H9 (cell line): ENCODE measurements around the gene VAV2. TPM values are rescaled to one million over a fixed set of nuclear protein-coding genes. Genes with fewer than 3 reads are reported as not detected.

Experiments
- DNase-seq: peaks from one replicate; pipeline ENCODE4 v3.0.0-alpha.2; 2017
- H2AFZ ChIP-seq: one replicate; pipeline ENCODE4 v1.6.1; 2013; ENCODE audit warnings: mild to moderate bottlenecking, low read length, control low read depth, moderate library complexity
- H2AK5ac ChIP-seq: 2 replicates; pipeline ENCODE4 v1.6.1; 2013; ENCODE audit warnings: low read length, control low read depth, mixed read lengths; ENCODE audit not compliant: insufficient read length
- H2BK120ac ChIP-seq: one replicate; pipeline ENCODE4 v1.6.1; 2013; ENCODE audit warnings: low read depth, mild to moderate bottlenecking, low read length, control low read depth, inconsistent platforms; ENCODE audit not compliant: poor library complexity, severe bottlenecking
- H2BK12ac ChIP-seq: 2 replicates; pipeline ENCODE4 v1.6.1; 2013; ENCODE audit warnings: low read length, control low read depth, mixed read lengths, low read depth; ENCODE audit not compliant: insufficient read length
- H2BK15ac ChIP-seq: 2 replicates; pipeline ENCODE4 v1.6.1; 2013; ENCODE audit warnings: low read depth, low read length, control low read depth
- H2BK20ac ChIP-seq: one replicate; pipeline ENCODE4 v1.6.1; 2013; ENCODE audit warnings: low read depth, mild to moderate bottlenecking, low read length, control low read depth, inconsistent platforms; ENCODE audit not compliant: poor library complexity, severe bottlenecking
- H2BK5ac ChIP-seq: 2 replicates; pipeline ENCODE4 v1.6.1; 2013; ENCODE audit warnings: low read length, control low read depth, mixed read lengths; ENCODE audit not compliant: insufficient read length
- H3K14ac ChIP-seq: 2 replicates; pipeline ENCODE4 v1.6.1; 2013; ENCODE audit warnings: low read length, control low read depth; ENCODE audit not compliant: insufficient read depth
- H3K18ac ChIP-seq: 2 replicates; pipeline ENCODE4 v1.6.1; 2013; ENCODE audit warnings: low read depth, mild to moderate bottlenecking, mixed read lengths, low read length, control low read depth; ENCODE audit not compliant: insufficient read length
- H3K23ac ChIP-seq: 2 replicates; pipeline ENCODE4 v1.6.1; 2013; ENCODE audit warnings: low read length, control low read depth, mixed read lengths, low read depth; ENCODE audit not compliant: insufficient read length
- H3K23me2 ChIP-seq: 2 replicates; pipeline ENCODE4 v1.6.1; 2013; ENCODE audit warnings: low read depth, mild to moderate bottlenecking, mixed read lengths, low read length, control low read depth; ENCODE audit not compliant: insufficient read length, poor library complexity, severe bottlenecking
- H3K27ac ChIP-seq: 2 replicates; pipeline ENCODE4 v1.5.1; 2013; ENCODE audit warnings: low read length, control low read depth, mixed read lengths, low read depth; ENCODE audit not compliant: insufficient read length
- H3K27me3 ChIP-seq: 2 replicates; pipeline ENCODE4 v1.6.1; 2013; ENCODE audit warnings: low read length, control low read depth, inconsistent platforms; ENCODE audit not compliant: insufficient read depth
- H3K4ac ChIP-seq: 2 replicates; pipeline ENCODE4 v1.6.1; 2013; ENCODE audit warnings: low read depth, mild to moderate bottlenecking, control low read depth, inconsistent platforms, low read length, moderate library complexity
- H3K4me1 ChIP-seq: 2 replicates; pipeline ENCODE4 v1.6.1; 2013; ENCODE audit warnings: low read length, control low read depth, inconsistent platforms; ENCODE audit not compliant: insufficient read depth
- H3K4me2 ChIP-seq: 2 replicates; pipeline ENCODE4 v1.6.1; 2013; ENCODE audit warnings: low read length, control low read depth, mixed read lengths; ENCODE audit not compliant: insufficient read length, insufficient read depth
- H3K56ac ChIP-seq: 2 replicates; pipeline ENCODE4 v1.6.1; 2013; ENCODE audit warnings: low read depth, mild to moderate bottlenecking, mixed read lengths, low read length, control low read depth; ENCODE audit not compliant: insufficient read length
- H3K79me1 ChIP-seq: 2 replicates; pipeline ENCODE4 v1.6.1; 2013; ENCODE audit warnings: low read depth, mild to moderate bottlenecking, moderate library complexity, low read length, control low read depth, inconsistent platforms; ENCODE audit not compliant: insufficient read depth, poor library complexity, severe bottlenecking
- H3K79me2 ChIP-seq: 2 replicates; pipeline ENCODE4 v1.6.1; 2013; ENCODE audit warnings: low read length, control low read depth, inconsistent platforms; ENCODE audit not compliant: insufficient read depth
- H3K9ac ChIP-seq: 2 replicates; pipeline ENCODE4 v1.6.1; 2013; ENCODE audit warnings: low read length, control low read depth, mixed read lengths; ENCODE audit not compliant: insufficient read length; ENCODE audit errors: extremely low read depth
- H3K9me3 ChIP-seq: one replicate; pipeline ENCODE4 v1.6.1; 2013; ENCODE audit warnings: low read depth, low read length, inconsistent platforms; ENCODE audit not compliant: control insufficient read depth
- H3T11ph ChIP-seq: one replicate; pipeline ENCODE4 v1.6.1; 2013; ENCODE audit warnings: mild to moderate bottlenecking, low read length, control low read depth, inconsistent platforms
- H4K20me1 ChIP-seq: one replicate; pipeline ENCODE4 v1.6.1; 2013; ENCODE audit not compliant: control insufficient read depth, insufficient read length, insufficient read depth
- H4K5ac ChIP-seq: 2 replicates; pipeline ENCODE4 v1.6.1; 2013; ENCODE audit warnings: low read depth, mild to moderate bottlenecking, mixed read lengths, low read length, control low read depth; ENCODE audit not compliant: insufficient read length
- H4K8ac ChIP-seq: replicated peaks from 2 replicates; pipeline ENCODE4 v1.6.1; 2013; ENCODE audit warnings: low read length, control low read depth, mixed read lengths, low read depth; ENCODE audit not compliant: insufficient read length
- H4K91ac ChIP-seq: 2 replicates; pipeline ENCODE4 v1.6.1; 2013; ENCODE audit warnings: low read depth, mild to moderate bottlenecking, moderate library complexity, mixed read lengths, low read length, control low read depth; ENCODE audit not compliant: insufficient read length
- H3K27ac Mint-ChIP-seq, 3 experiments: 2 replicates in 2 of 3; 3 replicates in 1 of 3; pipeline ENCODE4 v1.8.0; 2020 to 2021; ENCODE audit warnings: mixed read lengths in 3 of 3, mild to moderate bottlenecking in 1 of 3, moderate library complexity in 1 of 3
- H3K27me3 Mint-ChIP-seq: 2 replicates; pipeline ENCODE4 v1.8.0; 2021; ENCODE audit warnings: low read depth, mild to moderate bottlenecking, moderate library complexity, mixed read lengths
- H3K36me3 Mint-ChIP-seq, 3 experiments: 2 replicates in 2 of 3; 3 replicates in 1 of 3; pipeline ENCODE4 v1.8.0; 2020 to 2021; ENCODE audit warnings: low read depth in 3 of 3, mixed read lengths in 3 of 3; ENCODE audit not compliant: insufficient read depth in 1 of 3
- H3K4me1 Mint-ChIP-seq, 2 experiments: 2 replicates each; pipeline ENCODE4 v1.8.0; 2020; ENCODE audit warnings: mixed read lengths in 2 of 2
- H3K4me3 Mint-ChIP-seq, 2 experiments: 2 replicates in 1 of 2; 3 replicates in 1 of 2; pipeline ENCODE4 v1.8.0; 2020 to 2021; ENCODE audit warnings: mild to moderate bottlenecking in 2 of 2, mixed read lengths in 2 of 2, moderate library complexity in 1 of 2
- H3K9me3 Mint-ChIP-seq, 2 experiments: 2 replicates in 1 of 2; 3 replicates in 1 of 2; pipeline ENCODE4 v1.8.0; 2020; ENCODE audit warnings: mild to moderate bottlenecking in 2 of 2, mixed read lengths in 2 of 2, moderate library complexity in 1 of 2
- WGBS: extraction: QIAGEN DNeasy Blood & Tissue Kit; methylation state at CpG from one replicate; pipeline ENCODE4 v1.1.7; 2013; ENCODE audit warnings: missing lambda C conversion rate, low lambda C conversion rate, mixed read lengths; ENCODE audit not compliant: insufficient read length; ENCODE audit errors: extremely low coverage; 5-methylcytosine and 5-hydroxymethylcytosine counted together
- total RNA-seq: library from RNA; stranded (reverse); gene quantifications from 2 replicates; pipeline ENCODE4 v1.2.1, GENCODE V29; 2021
- TF ChIP-seq, protein P1 (sequence below): fragments of 200-600 bp; sonication (generic); conservative IDR thresholded peaks from 3 replicates; pipeline ENCODE4 v1.8.0; 2021; ENCODE audit warnings: antibody characterized with exemption, mild to moderate bottlenecking

The VAV2 gene
- total RNA-seq, 1 experiment from 2014 or later: 58.7 TPM

DNA sequence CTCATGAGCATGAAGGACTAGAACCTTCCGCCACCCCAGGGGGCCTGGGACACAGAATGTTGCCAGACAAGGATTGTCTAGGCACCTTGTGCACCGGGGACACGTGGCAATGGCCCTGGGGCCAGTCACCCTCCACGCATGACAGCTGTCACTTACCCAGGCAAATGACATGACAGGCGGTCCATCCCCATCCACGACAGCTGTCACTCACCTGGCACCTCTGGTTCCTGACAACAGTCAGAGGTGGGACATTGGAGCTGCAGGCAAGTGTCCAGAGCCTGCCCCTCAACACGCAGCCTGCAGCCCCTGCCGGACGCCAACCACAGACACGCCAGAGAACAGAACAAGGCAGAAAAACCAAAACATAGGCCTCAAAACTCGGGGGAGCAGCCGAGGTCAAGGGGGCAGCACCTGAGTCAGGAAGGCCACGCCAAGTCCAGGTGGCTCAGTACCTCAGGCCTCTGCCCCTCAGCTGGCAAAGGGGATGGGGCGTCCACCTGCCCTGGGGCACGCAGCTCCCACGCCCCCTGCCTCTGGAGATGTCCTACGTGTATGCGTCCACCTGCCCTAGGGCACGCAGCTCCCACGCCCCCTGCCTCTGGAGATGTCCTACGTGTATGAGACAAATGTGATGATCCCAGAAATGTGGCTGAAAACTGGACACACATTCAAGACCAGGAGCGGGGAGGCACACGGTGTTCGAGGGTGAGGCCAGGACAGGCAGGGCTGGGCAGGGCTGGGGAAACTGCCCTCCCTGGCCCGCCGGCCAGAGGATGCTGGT lies 14.5 kb downstream of the VAV2 start:
- Histone ChIP-seq H4K91ac (no peak overlapping the region), H3K27ac (no peak overlapping the region), H3K14ac (no peak overlapping the region; the same call in 1 of the 2 replicates), H2BK20ac (no peak overlapping the region), H4K20me1 (no peaks in the 10 kb centered on the region), H3K4me1 (no peaks in the 10 kb centered on the region), H3K9ac (no peak overlapping the region), H3T11ph (no peak overlapping the region), H3K23me2 (no peaks in the 10 kb centered on the region), H2BK120ac (no peak overlapping the region), H2BK12ac (no peak overlapping the region), H3K79me2 (peaks cover 35% of the 10 kb centered on the region; the same call in 1 of the 2 replicates), H3K4me2 (no peak overlapping the region), H3K9me3 (no peaks in the 10 kb centered on the region), H3K27me3 (no peaks in the 10 kb centered on the region), H3K4ac (no peak overlapping the region), H3K23ac (no peak overlapping the region), H2AFZ (no peak overlapping the region), H4K5ac (no peak overlapping the region), H3K18ac (no peak overlapping the region), H2AK5ac (no peak overlapping the region), H2BK5ac (no peak overlapping the region), H4K8ac (no peak overlapping the region), H2BK15ac (no peak overlapping the region), H3K56ac (no peak overlapping the region), H3K79me1 (no peaks in the 10 kb centered on the region)
- Mint-ChIP-seq H3K9me3 (no peaks in the 10 kb centered on the region; a peak in 1 of 5 replicates), H3K4me1 (peaks cover 43 to 48% of the 10 kb centered on the region in 2 experiments), H3K36me3 (no peaks in the 10 kb centered on the region; a peak in 3 of 7 replicates), H3K27me3 (no peaks in the 10 kb centered on the region), H3K4me3 (no peak overlapping the region), H3K27ac (peak overlapping the region in 2 of 3 experiments; percentile 49 to 50; a peak in 2 of 7 replicates)
- DNase-seq: no peak
- no CpG with 5 or more reads among the region's 26 CpGs for WGBS
- TF ChIP-seq, protein P1, sequence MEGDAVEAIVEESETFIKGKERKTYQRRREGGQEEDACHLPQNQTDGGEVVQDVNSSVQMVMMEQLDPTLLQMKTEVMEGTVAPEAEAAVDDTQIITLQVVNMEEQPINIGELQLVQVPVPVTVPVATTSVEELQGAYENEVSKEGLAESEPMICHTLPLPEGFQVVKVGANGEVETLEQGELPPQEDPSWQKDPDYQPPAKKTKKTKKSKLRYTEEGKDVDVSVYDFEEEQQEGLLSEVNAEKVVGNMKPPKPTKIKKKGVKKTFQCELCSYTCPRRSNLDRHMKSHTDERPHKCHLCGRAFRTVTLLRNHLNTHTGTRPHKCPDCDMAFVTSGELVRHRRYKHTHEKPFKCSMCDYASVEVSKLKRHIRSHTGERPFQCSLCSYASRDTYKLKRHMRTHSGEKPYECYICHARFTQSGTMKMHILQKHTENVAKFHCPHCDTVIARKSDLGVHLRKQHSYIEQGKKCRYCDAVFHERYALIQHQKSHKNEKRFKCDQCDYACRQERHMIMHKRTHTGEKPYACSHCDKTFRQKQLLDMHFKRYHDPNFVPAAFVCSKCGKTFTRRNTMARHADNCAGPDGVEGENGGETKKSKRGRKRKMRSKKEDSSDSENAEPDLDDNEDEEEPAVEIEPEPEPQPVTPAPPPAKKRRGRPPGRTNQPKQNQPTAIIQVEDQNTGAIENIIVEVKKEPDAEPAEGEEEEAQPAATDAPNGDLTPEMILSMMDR: no peak
